ENCODE results near the gene WNT16. TPM values are rescaled to one million over a fixed set of nuclear protein-coding genes. Genes with fewer than 3 reads are reported as not detected.

The WNT16 gene
- total RNA-seq, 1 donor from 2014 or later, result 1.1 TPM

- TF ChIP-seq CTCF (conservative IDR thresholded peaks at IDR 0.05), result no peak
- no peak overlapping the region for H3K27ac Mint-ChIP-seq
- no peak overlapping the region for H3K4me3 Mint-ChIP-seq
- H3K9me3 Mint-ChIP-seq, result no peaks in the 10 kb centered on the region
- no peak for DNase-seq (ENCODE audit: extremely low spot score, unreplicated experiment)
- H3K27me3 Mint-ChIP-seq, result peaks cover 60% of the 10 kb centered on the region
- no peaks in the 10 kb centered on the region for H3K36me3 Mint-ChIP-seq
- H3K4me1 Mint-ChIP-seq (ENCODE audit: unreplicated experiment), result peaks cover 10% of the 10 kb centered on the region
Measured at GRCh38 chr7:121327671-121328070, 1.1 kb upstream of the WNT16 start.

GRCh38 chr7:121329191-121330052 is 622 bp downstream of the WNT16 start:
- peaks cover 53% of the 10 kb centered on the region for H3K27me3 Mint-ChIP-seq
- TF ChIP-seq CTCF (conservative IDR thresholded peaks at IDR 0.05), result no peak
- H3K27ac Mint-ChIP-seq, result peak overlapping the region; percentile 13
- peak overlapping the region; percentile 88 for H3K4me3 Mint-ChIP-seq
- peaks cover 10% of the 10 kb centered on the region for H3K4me1 Mint-ChIP-seq (ENCODE audit: unreplicated experiment)
- H3K9me3 Mint-ChIP-seq, result no peaks in the 10 kb centered on the region
- H3K36me3 Mint-ChIP-seq, result no peaks in the 10 kb centered on the region
- no peak for DNase-seq (ENCODE audit: extremely low spot score, unreplicated experiment)

- H3K36me3 Mint-ChIP-seq, result no peaks in the 10 kb centered on the region
- H3K27ac Mint-ChIP-seq, result peak overlapping the region; percentile 13
- peak; percentile 72 for DNase-seq (ENCODE audit: extremely low spot score, unreplicated experiment)
- TF ChIP-seq CTCF (conservative IDR thresholded peaks at IDR 0.05), result no peak
- no peaks in the 10 kb centered on the region for H3K9me3 Mint-ChIP-seq
- peaks cover 58% of the 10 kb centered on the region for H3K27me3 Mint-ChIP-seq
- peaks cover 10% of the 10 kb centered on the region for H3K4me1 Mint-ChIP-seq (ENCODE audit: unreplicated experiment)
- H3K4me3 Mint-ChIP-seq, result peak overlapping the region; percentile 88
Measured at GRCh38 chr7:121330053-121330833, 1.4 kb downstream of the WNT16 start.

- H3K4me3 Mint-ChIP-seq, result no peak overlapping the region
- no peaks in the 10 kb centered on the region for H3K36me3 Mint-ChIP-seq
- H3K27me3 Mint-ChIP-seq, result peaks cover 60% of the 10 kb centered on the region
- no peaks in the 10 kb centered on the region for H3K9me3 Mint-ChIP-seq
- DNase-seq (ENCODE audit: extremely low spot score, unreplicated experiment), result no peak
- peaks cover 10% of the 10 kb centered on the region for H3K4me1 Mint-ChIP-seq (ENCODE audit: unreplicated experiment)
- TF ChIP-seq CTCF (conservative IDR thresholded peaks at IDR 0.05), result no peak
- H3K27ac Mint-ChIP-seq, result no peak overlapping the region
Measured at GRCh38 chr7:121331048-121331447, 2.2 kb downstream of the WNT16 start.

- no peak for DNase-seq (ENCODE audit: extremely low spot score, unreplicated experiment)
- peaks cover 58% of the 10 kb centered on the region for H3K27me3 Mint-ChIP-seq
- TF ChIP-seq CTCF (conservative IDR thresholded peaks at IDR 0.05), result no peak
- peaks cover 10% of the 10 kb centered on the region for H3K4me1 Mint-ChIP-seq (ENCODE audit: unreplicated experiment)
- peak overlapping the region; percentile 47 for H3K4me3 Mint-ChIP-seq
- H3K27ac Mint-ChIP-seq, result no peak overlapping the region
- H3K36me3 Mint-ChIP-seq, result no peaks in the 10 kb centered on the region
- no peaks in the 10 kb centered on the region for H3K9me3 Mint-ChIP-seq
Measured at GRCh38 chr7:121331574-121331973, 2.8 kb downstream of the WNT16 start.
